Thymus (tissue), 11 donors: ENCODE results near the gene IMMT. TPM values are rescaled to one million over a fixed set of nuclear protein-coding genes. Genes with fewer than 3 reads are reported as not detected.
A peak's percentile ranks its signal among the peaks of the same experiment; 100 is the strongest.

Source experiments
- DNase-seq, 9 donors: peaks; one replicate each; pipeline ENCODE4 v3.0.0-alpha.2; 2013; ENCODE audit warnings: low spot score in 9 of 9, low read depth in 6 of 9, missing footprints in 1 of 9
- H3K27ac ChIP-seq, 2 donors: one replicate each; pipeline ENCODE4 v1.5.1; 2013; ENCODE audit warnings: control low read depth in 1 of 2, low read depth in 1 of 2, low read length in 1 of 2, mild to moderate bottlenecking in 1 of 2, moderate library complexity in 1 of 2
- H3K27me3 ChIP-seq, 2 donors: one replicate each; pipeline ENCODE4 v1.5.1; 2013; ENCODE audit warnings: low read length in 1 of 2; ENCODE audit not compliant: control insufficient read depth in 2 of 2, insufficient read depth in 1 of 2
- H3K36me3 ChIP-seq, 2 donors: one replicate each; pipeline ENCODE4 v1.5.1; 2013; ENCODE audit warnings: low read length in 1 of 2, mild to moderate bottlenecking in 1 of 2, moderate library complexity in 1 of 2; ENCODE audit not compliant: control insufficient read depth in 2 of 2, insufficient read depth in 2 of 2
- H3K4me1 ChIP-seq, 2 donors: one replicate each; pipeline ENCODE4 v1.5.1; 2013; ENCODE audit warnings: low read length in 2 of 2; ENCODE audit not compliant: control insufficient read depth in 2 of 2, insufficient read depth in 2 of 2
- H3K4me3 ChIP-seq, 2 donors: one replicate each; pipeline ENCODE4 v1.5.1; 2013; ENCODE audit warnings: low read length in 2 of 2, control low read depth in 1 of 2, mild to moderate bottlenecking in 1 of 2
- H3K9me3 ChIP-seq, 2 donors: one replicate each; pipeline ENCODE4 v1.5.1; 2013; ENCODE audit warnings: low read length in 1 of 2, mild to moderate bottlenecking in 1 of 2; ENCODE audit not compliant: control insufficient read depth in 2 of 2, insufficient read depth in 1 of 2
- WGBS: extraction: QIAGEN DNeasy Blood & Tissue Kit; methylation state at CpG from one replicate; pipeline ENCODE4 v1.1.7; 2013; 5-methylcytosine and 5-hydroxymethylcytosine counted together
- polyA plus RNA-seq: library from polyadenylated mRNA; stranded (reverse); fragments of 200-250 nt; gene quantifications from one replicate; pipeline ENCODE4 v1.2.3, GENCODE V29; 2013
- total RNA-seq: library from RNA; stranded (reverse); fragments of 120-200 nt; gene quantifications from one replicate; pipeline ENCODE4 v1.2.4, GENCODE V29; 2013
- donor health status: healthy.

The IMMT gene
- total and polyA plus RNA-seq, 2 donors = 45.9 to 71.5 TPM

GRCh38 chr2:86143307-86143706 lies 52.0 kb downstream of the IMMT start:
- Histone ChIP-seq H3K27ac (no peak overlapping the region), H3K9me3 (no peaks in the 10 kb centered on the region), H3K4me3 (no peak overlapping the region), H3K27me3 (no peaks in the 10 kb centered on the region), H3K36me3 (peaks cover 49 to 95% of the 10 kb centered on the region in 2 donors), H3K4me1 (peaks cover 0 to 13% of the 10 kb centered on the region in 2 donors)
- no peak for DNase-seq
- WGBS = 97% methylated on average over 6 of the region's 6 CpGs

- Histone ChIP-seq H3K4me3 (no peak overlapping the region), H3K27ac (no peak overlapping the region), H3K4me1 (peaks cover 0 to 13% of the 10 kb centered on the region in 2 donors), H3K36me3 (peaks cover 49 to 95% of the 10 kb centered on the region in 2 donors), H3K9me3 (no peaks in the 10 kb centered on the region), H3K27me3 (no peaks in the 10 kb centered on the region)
- WGBS = 87% methylated on average over 3 of the region's 3 CpGs
- DNase-seq = no peak
Measured at GRCh38 chr2:86142436-86143257, 52.6 kb downstream of the IMMT start.

GRCh38 chr2:86140969-86141392 lies 54.3 kb downstream of the IMMT start:
- Histone ChIP-seq H3K36me3 (peaks cover 59 to 95% of the 10 kb centered on the region in 2 donors), H3K27ac (no peak overlapping the region), H3K27me3 (no peaks in the 10 kb centered on the region), H3K4me1 (peaks cover 0 to 13% of the 10 kb centered on the region in 2 donors), H3K4me3 (no peak overlapping the region), H3K9me3 (no peaks in the 10 kb centered on the region)
- WGBS = 94% methylated on average over 4 of the region's 4 CpGs
- DNase-seq = no peak

- peaks cover 66 to 97% of the 10 kb centered on the region in 2 donors for H3K36me3 ChIP-seq
- DNase-seq = peak in 4 of 9 donors; percentile 0 to 31 (median 10)
- H3K4me3 ChIP-seq = no peak overlapping the region
- no peaks in the 10 kb centered on the region for H3K9me3 ChIP-seq
- 45% methylated on average over 4 of the region's 4 CpGs for WGBS
- peaks cover 0 to 13% of the 10 kb centered on the region in 2 donors for H3K4me1 ChIP-seq
- no peak overlapping the region for H3K27ac ChIP-seq
- no peaks in the 10 kb centered on the region for H3K27me3 ChIP-seq
Measured at GRCh38 chr2:86139981-86140380, 55.3 kb downstream of the IMMT start.

- peaks cover 0 to 13% of the 10 kb centered on the region in 2 donors for H3K4me1 ChIP-seq
- no peak for DNase-seq
- 98% methylated on average over 7 of the region's 7 CpGs for WGBS
- peaks cover 66 to 97% of the 10 kb centered on the region in 2 donors for H3K36me3 ChIP-seq
- no peaks in the 10 kb centered on the region for H3K9me3 ChIP-seq
- no peak overlapping the region for H3K27ac ChIP-seq
- H3K27me3 ChIP-seq = no peaks in the 10 kb centered on the region
- no peak overlapping the region for H3K4me3 ChIP-seq
Measured at GRCh38 chr2:86138736-86139625, 56.3 kb downstream of the IMMT start.

GRCh38 chr2:86136141-86136540 lies 59.1 kb downstream of the IMMT start:
- WGBS = 96% methylated on average over 2 of the region's 2 CpGs
- H3K36me3 ChIP-seq = peaks cover 71 to 98% of the 10 kb centered on the region in 2 donors
- H3K4me3 ChIP-seq = no peak overlapping the region
- no peak for DNase-seq
- no peak overlapping the region for H3K27ac ChIP-seq
- no peaks in the 10 kb centered on the region for H3K27me3 ChIP-seq
- peaks cover 0 to 13% of the 10 kb centered on the region in 2 donors for H3K4me1 ChIP-seq
- H3K9me3 ChIP-seq = no peaks in the 10 kb centered on the region

- 96% methylated on average over 5 of the region's 5 CpGs for WGBS
- H3K27ac ChIP-seq = no peak overlapping the region
- peaks cover 0 to 11% of the 10 kb centered on the region in 2 donors for H3K4me1 ChIP-seq
- no peak overlapping the region for H3K4me3 ChIP-seq
- H3K36me3 ChIP-seq = peaks cover 67 to 99% of the 10 kb centered on the region in 2 donors
- H3K27me3 ChIP-seq = no peaks in the 10 kb centered on the region
- no peak for DNase-seq
- no peaks in the 10 kb centered on the region for H3K9me3 ChIP-seq
Measured at GRCh38 chr2:86135653-86136052, 59.6 kb downstream of the IMMT start.

- no peak overlapping the region for H3K27ac ChIP-seq
- H3K27me3 ChIP-seq = no peaks in the 10 kb centered on the region
- peaks cover 0 to 8% of the 10 kb centered on the region in 2 donors for H3K4me1 ChIP-seq
- peaks cover 71 to 97% of the 10 kb centered on the region in 2 donors for H3K36me3 ChIP-seq
- no peaks in the 10 kb centered on the region for H3K9me3 ChIP-seq
- WGBS = 97% methylated on average over 4 of the region's 4 CpGs
- H3K4me3 ChIP-seq = no peak overlapping the region
- no peak for DNase-seq
Measured at GRCh38 chr2:86134709-86135108, 60.6 kb downstream of the IMMT start.

GRCh38 chr2:86124683-86125082 lies 70.6 kb downstream of the IMMT start:
- 97% methylated on average over 5 of the region's 5 CpGs for WGBS
- Histone ChIP-seq H3K4me3 (no peak overlapping the region), H3K36me3 (peaks cover 71 to 97% of the 10 kb centered on the region in 2 donors), H3K9me3 (no peaks in the 10 kb centered on the region), H3K4me1 (no peaks in the 10 kb centered on the region), H3K27ac (no peak overlapping the region), H3K27me3 (no peaks in the 10 kb centered on the region)
- no peak for DNase-seq
